OCI-LY7 (cell line): ENCODE results near the gene TPX2.

ENCODE experiments used
- EZH2phosphoT487 ChIP-seq: fragments of 200-600 bp; sonication (generic); IDR thresholded peaks from 2 replicates; pipeline ENCODE4 v1.6.1; 2018; ENCODE audit warnings: low read depth, borderline replicate concordance, mild to moderate bottlenecking, mixed run types, antibody characterized with exemption, low read length, moderate library complexity, mixed read lengths
- TF ChIP-seq, protein P1 (sequence below): fragments of 200-600 bp; sonication (generic); conservative IDR thresholded peaks from 2 replicates; pipeline ENCODE4 v1.5.1; 2014; ENCODE audit warnings: mild to moderate bottlenecking, antibody characterized with exemption, low read length, moderate library complexity, mixed read lengths

DNA sequence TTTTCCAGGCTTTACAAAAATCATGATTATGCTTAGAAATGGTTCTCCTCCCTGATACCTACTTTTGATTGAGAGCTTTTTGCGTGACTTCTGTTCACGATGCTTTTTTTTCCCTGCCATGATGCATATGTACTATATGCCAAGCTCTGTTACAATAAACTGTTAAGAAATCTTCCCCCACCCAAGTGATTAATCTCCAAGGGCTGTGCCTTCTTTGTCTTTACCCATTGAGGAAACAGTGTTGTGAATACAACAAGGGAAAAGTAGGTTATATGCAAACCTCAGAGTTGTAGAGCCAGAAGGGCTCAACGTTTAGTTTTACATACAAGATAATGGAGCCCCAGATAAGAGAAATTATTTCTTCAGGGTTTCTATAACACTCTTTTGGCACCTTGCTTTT, 46.0 kb downstream of the TPX2 start:
- TF ChIP-seq, protein P1, sequence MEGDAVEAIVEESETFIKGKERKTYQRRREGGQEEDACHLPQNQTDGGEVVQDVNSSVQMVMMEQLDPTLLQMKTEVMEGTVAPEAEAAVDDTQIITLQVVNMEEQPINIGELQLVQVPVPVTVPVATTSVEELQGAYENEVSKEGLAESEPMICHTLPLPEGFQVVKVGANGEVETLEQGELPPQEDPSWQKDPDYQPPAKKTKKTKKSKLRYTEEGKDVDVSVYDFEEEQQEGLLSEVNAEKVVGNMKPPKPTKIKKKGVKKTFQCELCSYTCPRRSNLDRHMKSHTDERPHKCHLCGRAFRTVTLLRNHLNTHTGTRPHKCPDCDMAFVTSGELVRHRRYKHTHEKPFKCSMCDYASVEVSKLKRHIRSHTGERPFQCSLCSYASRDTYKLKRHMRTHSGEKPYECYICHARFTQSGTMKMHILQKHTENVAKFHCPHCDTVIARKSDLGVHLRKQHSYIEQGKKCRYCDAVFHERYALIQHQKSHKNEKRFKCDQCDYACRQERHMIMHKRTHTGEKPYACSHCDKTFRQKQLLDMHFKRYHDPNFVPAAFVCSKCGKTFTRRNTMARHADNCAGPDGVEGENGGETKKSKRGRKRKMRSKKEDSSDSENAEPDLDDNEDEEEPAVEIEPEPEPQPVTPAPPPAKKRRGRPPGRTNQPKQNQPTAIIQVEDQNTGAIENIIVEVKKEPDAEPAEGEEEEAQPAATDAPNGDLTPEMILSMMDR, result no peak
- TF ChIP-seq EZH2phosphoT487, result no peak
